ENCODE data around the gene PAQR8. TPM values are rescaled to one million over a fixed set of nuclear protein-coding genes. Genes with fewer than 3 reads are reported as not detected.

The PAQR8 gene
- total and polyA plus RNA-seq, 4 donors, result 0.43 to 3.3 (median 0.74) TPM

GRCh38 chr6:52331793-52332457, 30.0 kb upstream of the PAQR8 start:
- Histone ChIP-seq H3K27ac (ENCODE audit: low read depth in 1 of 2, low read length in 2 of 2) (no peak overlapping the region), H3K4me3 (ENCODE audit: low read depth in 1 of 3, low read length in 3 of 3) (no peak overlapping the region), H3K36me3 (ENCODE audit: control insufficient read depth in 4 of 4, insufficient read depth in 3 of 4, low read depth in 1 of 4, low read length in 3 of 4) (no peaks in the 10 kb centered on the region), H3K4me1 (ENCODE audit: control insufficient read depth in 4 of 4, insufficient read depth in 4 of 4, low read length in 3 of 4) (no peaks in the 10 kb centered on the region), H3K9me3 (ENCODE audit: control insufficient read depth in 4 of 4, low read length in 3 of 4) (no peaks in the 10 kb centered on the region), H3K27me3 (ENCODE audit: control insufficient read depth in 4 of 4, insufficient read depth in 4 of 4, low read length in 3 of 4) (no peaks in the 10 kb centered on the region), H3K9ac (ENCODE audit: low read depth in 1 of 2, low read length in 2 of 2) (no peak overlapping the region)
- DNase-seq (ENCODE audit: low spot score), result no peak
- no peak for TF ChIP-seq GABPA (IDR thresholded peaks at IDR 0.05 in 1 of 2, conservative IDR thresholded peaks at IDR 0.05 in 1 of 2)
- no peak for TF ChIP-seq MAX (IDR thresholded peaks at IDR 0.05)
- no peak for TF ChIP-seq SP1 (IDR thresholded peaks at IDR 0.05)
- no peak for TF ChIP-seq HNF4A (conservative IDR thresholded peaks at IDR 0.05)
- TF ChIP-seq RAD21 (IDR thresholded peaks at IDR 0.05), result no peak
- TF ChIP-seq REST (IDR thresholded peaks at IDR 0.05), result no peak
- no peak for TF ChIP-seq JUND (IDR thresholded peaks at IDR 0.05)
- no peak for TF ChIP-seq FOXA2 (IDR thresholded peaks at IDR 0.05)
- no peak for TF ChIP-seq RXRA (IDR thresholded peaks at IDR 0.05)
- TF ChIP-seq ZBTB33 (IDR thresholded peaks at IDR 0.05), result no peak
- no peak for TF ChIP-seq FOXA1 (IDR thresholded peaks at IDR 0.05)
- TF ChIP-seq HNF4G (IDR thresholded peaks at IDR 0.05), result no peak
- TF ChIP-seq TAF1 (conservative IDR thresholded peaks at IDR 0.05), result no peak
- TF ChIP-seq NR2F2 (IDR thresholded peaks at IDR 0.05), result no peak
- no peak for TF ChIP-seq ATF3 (IDR thresholded peaks at IDR 0.05)
- no peak for TF ChIP-seq CTCF (IDR thresholded peaks at IDR 0.05; ENCODE audit: low read depth, low read length, missing input control)
- WGBS, result 86% methylated on average over 4 of the region's 4 CpGs

All from liver (tissue), 9 donors.